Mesendoderm (in vitro differentiated cells): Measurements from ENCODE around the gene FTO.

ENCODE experiments used
- DNase-seq: peaks from one replicate; pipeline ENCODE4 v3.0.0; 2013
- H2AK5ac ChIP-seq: 2 replicates; pipeline ENCODE4 v1.6.1; 2013; ENCODE audit warnings: low read length, inconsistent platforms
- H2BK120ac ChIP-seq: 2 replicates; pipeline ENCODE4 v1.6.1; 2013; ENCODE audit warnings: low read depth, mild to moderate bottlenecking, low read length, moderate library complexity, mixed read lengths
- H2BK15ac ChIP-seq: replicated peaks from 2 replicates; pipeline ENCODE4 v1.6.1; 2013; ENCODE audit warnings: low read depth, mild to moderate bottlenecking, moderate library complexity
- H2BK5ac ChIP-seq: 2 replicates; pipeline ENCODE4 v1.6.1; 2013; ENCODE audit warnings: low read length, inconsistent platforms
- H3K18ac ChIP-seq: 2 replicates; pipeline ENCODE4 v1.6.1; 2013; ENCODE audit warnings: mild to moderate bottlenecking, low read length, mixed read lengths
- H3K23ac ChIP-seq: one replicate; pipeline ENCODE4 v1.6.1; 2013; ENCODE audit warnings: low read length
- H3K27ac ChIP-seq: 2 replicates; pipeline ENCODE4 v1.5.1; 2013; ENCODE audit warnings: low read depth, mild to moderate bottlenecking, inconsistent platforms, low read length, moderate library complexity
- H3K27me3 ChIP-seq: 2 replicates; pipeline ENCODE4 v1.6.1; 2013; ENCODE audit warnings: low read length, control low read depth, mild to moderate bottlenecking, inconsistent platforms; ENCODE audit not compliant: insufficient read depth, poor library complexity
- H3K36me3 ChIP-seq: 2 replicates; pipeline ENCODE4 v1.6.1; 2013; ENCODE audit warnings: low read length, inconsistent platforms; ENCODE audit not compliant: control insufficient read depth, insufficient read depth
- H3K4ac ChIP-seq: one replicate; pipeline ENCODE4 v1.6.1; 2013; ENCODE audit warnings: low read depth, mild to moderate bottlenecking, low read length, moderate library complexity
- H3K4me1 ChIP-seq: 2 replicates; pipeline ENCODE4 v1.6.1; 2013; ENCODE audit warnings: low read depth, low read length, inconsistent platforms; ENCODE audit not compliant: control insufficient read depth
- H3K4me2 ChIP-seq: 2 replicates; pipeline ENCODE4 v1.6.1; 2013; ENCODE audit warnings: low read length
- H3K4me3 ChIP-seq: 2 replicates; pipeline ENCODE4 v1.5.1; 2013; ENCODE audit warnings: mild to moderate bottlenecking, low read length
- H3K56ac ChIP-seq: one replicate; pipeline ENCODE4 v1.6.1; 2013; ENCODE audit warnings: low read length
- H3K79me1 ChIP-seq: 2 replicates; pipeline ENCODE4 v1.6.1; 2013; ENCODE audit warnings: low read length, inconsistent platforms
- H3K79me2 ChIP-seq: 2 replicates; pipeline ENCODE4 v1.6.1; 2013; ENCODE audit warnings: mild to moderate bottlenecking, low read length; ENCODE audit not compliant: control insufficient read depth, insufficient read depth
- H3K9ac ChIP-seq: 2 replicates; pipeline ENCODE4 v1.6.1; 2013; ENCODE audit warnings: low read length, inconsistent platforms
- H4K5ac ChIP-seq: one replicate; pipeline ENCODE4 v1.6.1; 2013; ENCODE audit warnings: low read length
- H4K8ac ChIP-seq: one replicate; pipeline ENCODE4 v1.6.1; 2013; ENCODE audit warnings: low read depth, mild to moderate bottlenecking, control low read depth, low read length, moderate library complexity
- WGBS: extraction: QIAGEN DNeasy Blood & Tissue Kit; methylation state at CpG from one replicate; pipeline ENCODE4 v1.1.7; 2013; ENCODE audit warnings: low lambda C conversion rate, missing lambda C conversion rate; ENCODE audit not compliant: insufficient coverage; ENCODE audit errors: extremely low coverage; 5-methylcytosine and 5-hydroxymethylcytosine counted together

FTO gene

GRCh38 chr16:53744449-53744848 lies 40.5 kb downstream of the FTO start:
- Histone ChIP-seq H3K79me2 (no peaks in the 10 kb centered on the region), H3K9ac (no peak overlapping the region), H2AK5ac (no peak overlapping the region), H4K5ac (no peak overlapping the region), H2BK5ac (no peak overlapping the region), H3K4me2 (no peak overlapping the region), H3K4me1 (peaks cover 12% of the 10 kb centered on the region), H3K27ac (no peak overlapping the region), H4K8ac (no peak overlapping the region), H3K56ac (no peak overlapping the region), H3K79me1 (peaks cover 1% of the 10 kb centered on the region), H3K27me3 (no peaks in the 10 kb centered on the region), H2BK15ac (no peak overlapping the region), H3K4ac (no peak overlapping the region), H3K36me3 (no peaks in the 10 kb centered on the region), H3K23ac (no peak overlapping the region), H3K18ac (no peak overlapping the region), H2BK120ac (no peak overlapping the region), H3K4me3 (no peak overlapping the region)
- peak; percentile 89 for DNase-seq
- WGBS, result no CpG with 5 or more reads among the region's 3 CpGs

- Histone ChIP-seq H2AK5ac (no peak overlapping the region), H3K4me3 (no peak overlapping the region), H4K5ac (no peak overlapping the region), H3K18ac (no peak overlapping the region), H3K27ac (no peak overlapping the region), H3K79me2 (no peaks in the 10 kb centered on the region), H2BK5ac (no peak overlapping the region), H2BK15ac (no peak overlapping the region), H3K4me2 (no peak overlapping the region), H2BK120ac (no peak overlapping the region), H3K4ac (no peak overlapping the region), H3K36me3 (no peaks in the 10 kb centered on the region), H3K56ac (no peak overlapping the region), H3K27me3 (no peaks in the 10 kb centered on the region), H3K4me1 (peaks cover 12% of the 10 kb centered on the region), H4K8ac (no peak overlapping the region), H3K9ac (no peak overlapping the region), H3K79me1 (peaks cover 1% of the 10 kb centered on the region), H3K23ac (no peak overlapping the region)
- peak; percentile 29 for DNase-seq
- no CpG with 5 or more reads among the region's 3 CpGs for WGBS
Observed at GRCh38 chr16:53745086-53745485, 41.1 kb downstream of the FTO start.

GRCh38 chr16:53745753-53746266 lies 41.9 kb downstream of the FTO start:
- no peaks in the 10 kb centered on the region for H3K36me3 ChIP-seq
- no peak overlapping the region for H2BK5ac ChIP-seq
- H3K4me1 ChIP-seq, result peaks cover 12% of the 10 kb centered on the region
- H2BK15ac ChIP-seq, result no peak overlapping the region
- H3K27me3 ChIP-seq, result no peaks in the 10 kb centered on the region
- WGBS, result no CpG with 5 or more reads among the region's 4 CpGs
- H3K27ac ChIP-seq, result no peak overlapping the region
- H3K18ac ChIP-seq, result no peak overlapping the region
- H3K9ac ChIP-seq, result no peak overlapping the region
- H3K56ac ChIP-seq, result no peak overlapping the region
- no peak overlapping the region for H3K4me3 ChIP-seq
- peak; percentile 75 for DNase-seq
- peaks cover 1% of the 10 kb centered on the region for H3K79me1 ChIP-seq
- no peak overlapping the region for H4K5ac ChIP-seq
- no peak overlapping the region for H3K4me2 ChIP-seq
- H2BK120ac ChIP-seq, result no peak overlapping the region
- H3K4ac ChIP-seq, result no peak overlapping the region
- H3K79me2 ChIP-seq, result no peaks in the 10 kb centered on the region
- H4K8ac ChIP-seq, result no peak overlapping the region
- H2AK5ac ChIP-seq, result no peak overlapping the region
- no peak overlapping the region for H3K23ac ChIP-seq

- Histone ChIP-seq H2BK15ac (no peak overlapping the region), H3K4ac (no peak overlapping the region), H3K79me2 (no peaks in the 10 kb centered on the region), H3K9ac (no peak overlapping the region), H3K23ac (no peak overlapping the region), H3K36me3 (no peaks in the 10 kb centered on the region), H4K5ac (no peak overlapping the region), H3K4me2 (no peak overlapping the region), H3K79me1 (peaks cover 7% of the 10 kb centered on the region), H3K27ac (no peak overlapping the region), H3K56ac (no peak overlapping the region), H2BK5ac (no peak overlapping the region), H2AK5ac (no peak overlapping the region), H3K18ac (no peak overlapping the region), H2BK120ac (no peak overlapping the region), H3K4me1 (no peaks in the 10 kb centered on the region), H3K4me3 (no peak overlapping the region), H3K27me3 (no peaks in the 10 kb centered on the region), H4K8ac (no peak overlapping the region)
- no peak for DNase-seq
- WGBS, result no CpG with 5 or more reads among the region's 1 CpG
Observed at GRCh38 chr16:53752560-53752959, 48.6 kb downstream of the FTO start.

DNA sequence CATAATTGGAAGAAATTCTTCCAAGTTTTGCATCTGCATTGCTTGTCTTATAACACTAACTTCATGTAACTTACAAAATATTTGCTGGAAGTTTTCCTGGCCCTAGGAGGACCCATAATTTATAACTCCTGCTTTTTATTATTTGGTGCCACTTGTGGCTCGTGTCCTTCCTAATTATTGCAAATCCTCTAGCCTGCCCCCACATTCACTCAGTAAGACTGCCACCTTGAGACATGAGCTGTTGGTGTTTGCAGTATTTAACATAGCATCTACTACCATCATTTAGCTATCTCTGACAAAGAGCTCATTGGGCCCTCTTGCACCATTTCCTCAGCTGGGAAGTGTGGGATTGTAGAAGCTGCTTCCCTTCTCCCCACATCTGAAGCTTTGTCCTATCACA lies 49.5 kb downstream of the FTO start:
- Histone ChIP-seq H3K4me3 (no peak overlapping the region), H3K4me1 (no peaks in the 10 kb centered on the region), H2BK5ac (no peak overlapping the region), H3K9ac (no peak overlapping the region), H2BK15ac (no peak overlapping the region), H3K18ac (no peak overlapping the region), H3K56ac (no peak overlapping the region), H3K27ac (no peak overlapping the region), H3K79me2 (no peaks in the 10 kb centered on the region), H2AK5ac (no peak overlapping the region), H3K4ac (no peak overlapping the region), H2BK120ac (no peak overlapping the region), H4K8ac (no peak overlapping the region), H3K27me3 (no peaks in the 10 kb centered on the region), H3K4me2 (no peak overlapping the region), H4K5ac (no peak overlapping the region), H3K23ac (no peak overlapping the region), H3K79me1 (peaks cover 5% of the 10 kb centered on the region), H3K36me3 (no peaks in the 10 kb centered on the region)
- no CpG with 5 or more reads among the region's 1 CpG for WGBS
- peak; percentile 52 for DNase-seq
